GM12872 (cell line): ENCODE results near the gene PLIN5.

Experiments used
- TF ChIP-seq, protein P1 (sequence below): IDR thresholded peaks from 3 replicates; pipeline ENCODE4 v1.5.1; 2011; ENCODE audit warnings: low read depth, mild to moderate bottlenecking, low read length, moderate library complexity; ENCODE audit not compliant: insufficient read depth

The PLIN5 gene

GRCh38 chr19:4493929-4494690 is 40.9 kb downstream of the PLIN5 start:
- TF ChIP-seq, protein P1, sequence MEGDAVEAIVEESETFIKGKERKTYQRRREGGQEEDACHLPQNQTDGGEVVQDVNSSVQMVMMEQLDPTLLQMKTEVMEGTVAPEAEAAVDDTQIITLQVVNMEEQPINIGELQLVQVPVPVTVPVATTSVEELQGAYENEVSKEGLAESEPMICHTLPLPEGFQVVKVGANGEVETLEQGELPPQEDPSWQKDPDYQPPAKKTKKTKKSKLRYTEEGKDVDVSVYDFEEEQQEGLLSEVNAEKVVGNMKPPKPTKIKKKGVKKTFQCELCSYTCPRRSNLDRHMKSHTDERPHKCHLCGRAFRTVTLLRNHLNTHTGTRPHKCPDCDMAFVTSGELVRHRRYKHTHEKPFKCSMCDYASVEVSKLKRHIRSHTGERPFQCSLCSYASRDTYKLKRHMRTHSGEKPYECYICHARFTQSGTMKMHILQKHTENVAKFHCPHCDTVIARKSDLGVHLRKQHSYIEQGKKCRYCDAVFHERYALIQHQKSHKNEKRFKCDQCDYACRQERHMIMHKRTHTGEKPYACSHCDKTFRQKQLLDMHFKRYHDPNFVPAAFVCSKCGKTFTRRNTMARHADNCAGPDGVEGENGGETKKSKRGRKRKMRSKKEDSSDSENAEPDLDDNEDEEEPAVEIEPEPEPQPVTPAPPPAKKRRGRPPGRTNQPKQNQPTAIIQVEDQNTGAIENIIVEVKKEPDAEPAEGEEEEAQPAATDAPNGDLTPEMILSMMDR, result no peak

DNA sequence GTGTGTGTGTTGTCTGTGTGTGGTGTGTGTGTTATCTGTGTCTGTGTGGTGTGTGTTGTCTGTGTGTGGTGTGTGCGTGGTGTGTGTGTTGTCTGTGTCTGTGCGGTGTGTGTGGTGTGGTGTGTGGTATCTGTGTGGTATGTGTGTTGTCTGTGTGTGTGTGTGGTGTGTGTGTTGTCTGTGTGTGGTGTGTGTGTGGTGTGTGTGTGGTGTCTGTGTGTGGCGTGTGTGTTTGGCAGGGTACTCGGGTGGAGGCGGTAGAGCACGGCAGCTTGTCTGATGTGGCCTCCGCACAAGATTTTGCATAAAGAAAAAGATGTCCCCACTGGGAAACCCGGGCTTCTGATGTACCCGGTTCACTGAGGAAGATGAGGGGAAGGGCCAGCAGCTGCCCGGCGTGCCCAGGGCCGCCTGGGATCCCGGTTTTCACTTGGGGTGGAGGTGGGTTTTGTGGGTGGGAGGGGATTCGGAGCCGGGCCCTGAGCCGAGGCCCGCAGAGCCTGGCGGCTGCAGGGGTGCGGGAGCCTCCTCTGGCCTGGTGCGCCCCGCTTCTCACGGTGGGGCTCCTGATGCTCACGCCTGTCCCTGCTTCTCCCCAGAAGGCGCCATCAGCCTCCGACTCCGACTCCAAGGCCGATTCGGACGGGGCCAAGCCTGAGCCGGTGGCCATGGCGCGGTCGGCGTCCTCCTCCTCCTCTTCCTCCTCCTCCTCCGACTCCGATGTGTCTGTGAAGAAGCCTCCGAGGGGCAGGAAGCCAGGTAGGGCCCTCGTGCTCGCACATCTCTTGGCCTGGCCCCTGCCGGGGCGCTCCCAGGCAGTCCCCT is 41.7 kb downstream of the PLIN5 start:
- TF ChIP-seq, protein P1, result no peak

GRCh38 chr19:4492337-4493103 is 42.5 kb downstream of the PLIN5 start:
- TF ChIP-seq, protein P1, result no peak

GRCh38 chr19:4491446-4491845 is 43.6 kb downstream of the PLIN5 start:
- TF ChIP-seq, protein P1, result no peak

- TF ChIP-seq, protein P1, result no peak
Observed at GRCh38 chr19:4488496-4488895, 46.5 kb downstream of the PLIN5 start.

GRCh38 chr19:4487572-4487971 is 47.5 kb downstream of the PLIN5 start:
- TF ChIP-seq, protein P1, result no peak

DNA sequence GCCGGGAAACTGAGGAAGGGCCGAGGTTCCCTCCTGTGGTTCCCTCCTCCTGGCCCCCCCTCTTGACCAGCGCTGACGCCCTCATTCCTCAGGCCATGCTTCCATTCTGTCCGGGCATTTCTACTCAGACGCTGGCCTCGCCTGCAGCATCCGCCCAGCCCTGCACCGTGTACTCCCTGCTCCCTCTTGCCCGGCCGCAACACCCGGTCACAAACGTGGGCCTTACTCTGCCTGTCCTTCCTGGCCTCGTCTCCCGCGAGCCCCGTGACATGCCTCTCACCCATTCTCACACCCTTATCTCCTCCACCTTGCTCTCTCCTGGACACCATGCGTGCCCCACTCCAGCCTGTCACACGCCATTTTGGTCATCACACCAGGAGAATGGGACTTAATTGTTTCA is 51.6 kb downstream of the PLIN5 start:
- TF ChIP-seq, protein P1, result no peak
